PC-3 (cell line): ENCODE measurements around the gene MRPL14. TPM values are rescaled to one million over a fixed set of nuclear protein-coding genes. Genes with fewer than 3 reads are reported as not detected.
A peak's percentile ranks its signal among the peaks of the same experiment; 100 is the strongest.

ENCODE experiments used
- ATAC-seq: fragments of 200-7000 bp; cut with Tn5 transposase; 2 replicates; pipeline ENCODE4 v1.9.1; 2020; ENCODE audit warnings: mild to moderate bottlenecking, moderate library complexity
- BruUV-seq: library from RNA; stranded (reverse); fragments of 400-500 nt; replicated peaks from 2 replicates; lab custom pipeline; 2021; lab: Mats Ljungman, UMichigan
- CTCF ChIA-PET: fragments of 300-600 bp; sonication (Branson Sonifier 250); formaldehyde crosslinking; loops from one replicate; lab custom pipeline; 2022; ENCODE audit warnings: antibody characterized with exemption; lab: Charles Lee
- POLR2A ChIA-PET: fragments of 300-600 bp; sonication (Branson Sonifier 250); formaldehyde crosslinking; loops from one replicate; lab custom pipeline; 2022; ENCODE audit warnings: antibody characterized with exemption; ENCODE audit not compliant: unreplicated experiment; lab: Charles Lee
- DNase-seq: peaks from one replicate; pipeline ENCODE4 v3.0.0-alpha.2; 2015
- H2AFZ ChIP-seq: fragments of 300-600 bp; sonication (generic); 2 replicates; pipeline ENCODE4 v1.6.0; 2016; ENCODE audit warnings: antibody characterized with exemption, low read length
- H3F3A ChIP-seq: fragments of 300-600 bp; sonication (generic); one replicate; pipeline ENCODE4 v1.6.0; 2017; ENCODE audit warnings: antibody characterized with exemption, low read length, control low read depth, mild to moderate bottlenecking; ENCODE audit not compliant: unreplicated experiment
- H3K27ac ChIP-seq: fragments of 300-600 bp; sonication (generic); 2 replicates; pipeline ENCODE4 v1.5.1; 2016; ENCODE audit warnings: mild to moderate bottlenecking, low read length
- H3K27me3 ChIP-seq: fragments of 300-600 bp; sonication (generic); 2 replicates; pipeline ENCODE4 v1.6.1; 2016; ENCODE audit warnings: low read length, mixed read lengths
- H3K36me3 ChIP-seq: fragments of 300-600 bp; sonication (generic); 2 replicates; pipeline ENCODE4 v1.6.1; 2016; ENCODE audit warnings: low read depth, mixed run types, low read length, mixed read lengths
- H3K4me1 ChIP-seq: fragments of 300-600 bp; sonication (generic); 2 replicates; pipeline ENCODE4 v1.5.1; 2016; ENCODE audit warnings: low read length; ENCODE audit not compliant: insufficient read depth
- H3K4me2 ChIP-seq: fragments of 300-600 bp; sonication (generic); 2 replicates; pipeline ENCODE4 v1.6.0; 2016; ENCODE audit warnings: low read length
- H3K4me3 ChIP-seq: fragments of 300-600 bp; sonication (generic); 2 replicates; pipeline ENCODE4 v1.5.1; 2016; ENCODE audit warnings: mild to moderate bottlenecking, low read length, mixed read lengths
- H3K79me2 ChIP-seq: fragments of 300-600 bp; sonication (generic); 2 replicates; pipeline ENCODE4 v1.6.1; 2017; ENCODE audit warnings: low read length, mixed read lengths
- H3K9ac ChIP-seq: fragments of 300-600 bp; sonication (generic); 2 replicates; pipeline ENCODE4 v1.6.0; 2016; ENCODE audit warnings: mild to moderate bottlenecking, low read length
- H3K9me2 ChIP-seq: fragments of 300-600 bp; sonication (generic); replicated peaks from 2 replicates; pipeline ENCODE4 v1.6.1; 2016; ENCODE audit warnings: mixed run types, low read length, mixed read lengths
- H3K9me3 ChIP-seq: fragments of 300-600 bp; sonication (generic); 2 replicates; pipeline ENCODE4 v1.6.1; 2016; ENCODE audit warnings: low read length, mixed read lengths
- H4K20me1 ChIP-seq: fragments of 300-600 bp; sonication (generic); 2 replicates; pipeline ENCODE4 v1.6.1; 2016; ENCODE audit warnings: low read length, mixed read lengths
- EZH2 ChIP-seq: fragments of 300-600 bp; sonication (generic); IDR thresholded peaks from one replicate; pipeline ENCODE4 v1.6.1; 2017; ENCODE audit warnings: antibody characterized with exemption, mild to moderate bottlenecking, low read length; ENCODE audit not compliant: unreplicated experiment
- EZH2phosphoT487 ChIP-seq: fragments of 300-600 bp; sonication (generic); IDR thresholded peaks from 2 replicates; pipeline ENCODE4 v1.6.1; 2018; ENCODE audit warnings: mild to moderate bottlenecking, antibody characterized with exemption, low read length, borderline replicate concordance
- intact Hi-C: fragments of 100-400 bp; cut with micrococcal nuclease; formaldehyde crosslinking; loops from 2 replicates; pipeline ENCODE4 v1.9.0; 2023
- total RNA-seq: library from RNA; depleted of rRNA; stranded (reverse); fragments of >200 nt; gene quantifications from 2 replicates; pipeline ENCODE4 v1.2.3, GENCODE V29; 2014
- TF ChIP-seq, protein P1 (sequence below): fragments of 300-600 bp; sonication (generic); conservative IDR thresholded peaks from 2 replicates; pipeline ENCODE4 v1.5.1; 2017; ENCODE audit warnings: antibody characterized with exemption, low read depth, mild to moderate bottlenecking, low read length

The MRPL14 gene
- total RNA-seq, 1 experiment from 2014 or later, result 192 TPM

- H4K20me1 ChIP-seq, result no peaks in the 10 kb centered on the region
- ChIA-PET POLR2A (no interaction called here), CTCF (no interaction called here)
- H3K4me2 ChIP-seq, result no peak overlapping the region
- H3K9me3 ChIP-seq, result no peaks in the 10 kb centered on the region
- no peak overlapping the region for H3K27ac ChIP-seq
- H3K36me3 ChIP-seq, result no peaks in the 10 kb centered on the region; the same call in 1 of the 2 replicates
- intact Hi-C loops, result no loop called here
- ATAC-seq, result no peak
- TF ChIP-seq EZH2phosphoT487 (no peak), EZH2 (no peak)
- TF ChIP-seq, protein P1, sequence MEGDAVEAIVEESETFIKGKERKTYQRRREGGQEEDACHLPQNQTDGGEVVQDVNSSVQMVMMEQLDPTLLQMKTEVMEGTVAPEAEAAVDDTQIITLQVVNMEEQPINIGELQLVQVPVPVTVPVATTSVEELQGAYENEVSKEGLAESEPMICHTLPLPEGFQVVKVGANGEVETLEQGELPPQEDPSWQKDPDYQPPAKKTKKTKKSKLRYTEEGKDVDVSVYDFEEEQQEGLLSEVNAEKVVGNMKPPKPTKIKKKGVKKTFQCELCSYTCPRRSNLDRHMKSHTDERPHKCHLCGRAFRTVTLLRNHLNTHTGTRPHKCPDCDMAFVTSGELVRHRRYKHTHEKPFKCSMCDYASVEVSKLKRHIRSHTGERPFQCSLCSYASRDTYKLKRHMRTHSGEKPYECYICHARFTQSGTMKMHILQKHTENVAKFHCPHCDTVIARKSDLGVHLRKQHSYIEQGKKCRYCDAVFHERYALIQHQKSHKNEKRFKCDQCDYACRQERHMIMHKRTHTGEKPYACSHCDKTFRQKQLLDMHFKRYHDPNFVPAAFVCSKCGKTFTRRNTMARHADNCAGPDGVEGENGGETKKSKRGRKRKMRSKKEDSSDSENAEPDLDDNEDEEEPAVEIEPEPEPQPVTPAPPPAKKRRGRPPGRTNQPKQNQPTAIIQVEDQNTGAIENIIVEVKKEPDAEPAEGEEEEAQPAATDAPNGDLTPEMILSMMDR, result no peak
- peaks cover 7% of the 10 kb centered on the region for H3K4me1 ChIP-seq
- no TSS peak for BruUV-seq
- no peak for DNase-seq
- H3K9me2 ChIP-seq, result no peaks in the 10 kb centered on the region
- no peaks in the 10 kb centered on the region for H3K27me3 ChIP-seq
- no peak overlapping the region for H3K9ac ChIP-seq
- no peaks in the 10 kb centered on the region for H3F3A ChIP-seq
- no peak overlapping the region for H3K4me3 ChIP-seq
- H2AFZ ChIP-seq, result no peak overlapping the region
- H3K79me2 ChIP-seq, result peaks cover 17% of the 10 kb centered on the region
Observed at GRCh38 chr6:44133981-44134711, 6.9 kb upstream of the MRPL14 start.

DNA sequence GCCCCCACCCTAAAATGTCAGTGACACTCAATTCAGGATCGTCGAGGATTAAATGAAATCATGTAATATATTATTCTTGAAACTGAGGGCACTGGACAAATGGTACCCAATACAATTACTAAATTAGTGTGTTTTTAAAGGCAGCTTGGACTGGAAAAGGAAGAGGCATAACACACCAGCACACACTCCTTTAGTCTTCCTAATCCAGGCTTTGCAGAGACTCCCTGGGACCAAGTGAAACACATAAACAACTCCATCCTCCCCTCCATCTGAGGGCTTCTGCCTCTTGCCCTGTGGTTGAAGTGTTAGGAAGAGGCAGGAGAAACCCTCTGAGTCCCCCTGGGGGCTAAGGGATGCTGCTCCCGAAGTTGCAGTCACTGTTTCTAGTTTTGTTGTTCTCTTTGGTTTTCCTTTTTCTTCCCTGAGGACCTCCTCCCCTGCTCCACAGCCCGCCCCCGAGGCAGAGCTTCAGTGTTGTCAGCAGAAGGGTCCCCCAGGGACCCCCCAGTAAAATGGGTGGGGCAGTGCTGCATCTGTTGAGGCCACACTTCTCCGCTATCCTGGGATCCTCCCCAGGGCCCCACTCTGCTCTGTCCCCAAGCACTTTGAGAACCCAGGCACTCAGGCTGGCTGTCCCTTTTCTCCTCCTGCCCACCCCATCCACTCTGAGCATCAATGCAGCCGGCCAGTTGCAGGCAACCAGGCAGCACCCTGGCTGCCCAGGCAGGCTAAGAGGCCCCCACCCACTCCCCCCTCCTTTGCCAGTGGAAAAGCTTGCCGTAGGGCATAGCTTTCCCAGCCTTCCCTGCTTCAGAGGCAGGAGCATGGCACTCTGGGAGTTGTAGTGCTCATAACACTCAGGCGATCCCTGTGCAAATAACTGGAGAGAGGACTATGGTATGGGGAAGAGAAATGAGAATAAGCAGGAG is 6.0 kb upstream of the MRPL14 start:
- TF ChIP-seq EZH2phosphoT487 (no peak), EZH2 (no peak)
- TF ChIP-seq, protein P1, result no peak
- Histone ChIP-seq H4K20me1 (no peaks in the 10 kb centered on the region), H3K9me2 (no peaks in the 10 kb centered on the region), H3F3A (no peaks in the 10 kb centered on the region), H3K4me3 (no peak overlapping the region), H3K27ac (no peak overlapping the region), H3K9me3 (no peaks in the 10 kb centered on the region), H3K79me2 (peaks cover 26% of the 10 kb centered on the region), H2AFZ (no peak overlapping the region), H3K36me3 (no peaks in the 10 kb centered on the region; the same call in 1 of the 2 replicates), H3K27me3 (no peaks in the 10 kb centered on the region), H3K4me1 (peaks cover 12% of the 10 kb centered on the region), H3K9ac (no peak overlapping the region), H3K4me2 (no peak overlapping the region)
- intact Hi-C loops, result no loop called here
- no TSS peak for BruUV-seq
- ATAC-seq (peak; percentile 73), DNase-seq (peak; percentile 60)
- ChIA-PET CTCF (no interaction called here), POLR2A (interaction anchor here (0.7 kb wide), 1 partner anchor 17 kb away, joined by 3 read pairs; no protein-coding TSS in a partner anchor)
